CD4-positive, alpha-beta T cell (primary cell): ENCODE results near the gene PDLIM5. TPM values are rescaled to one million over a fixed set of nuclear protein-coding genes. Genes with fewer than 3 reads are reported as not detected.

Source experiments
- ATAC-seq: fragments of 200-7000 bp; cut with Tn5 transposase; one replicate; pipeline ENCODE4 v1.10.0; 2022; ENCODE audit warnings: mild to moderate bottlenecking; ENCODE audit not compliant: poor library complexity
- CTCF ChIA-PET: fragments of 350-600 bp; sonication (Branson Sonifier 250); formaldehyde crosslinking; loops from one replicate; lab custom pipeline; 2021; ENCODE audit warnings: antibody characterized with exemption, inconsistent platforms; lab: Charles Lee
- POLR2A ChIA-PET: fragments of 350-600 bp; sonication (Branson Sonifier 250); formaldehyde crosslinking; loops from one replicate; lab custom pipeline; 2021; ENCODE audit warnings: antibody characterized with exemption, inconsistent platforms; lab: Charles Lee
- DNase-seq, 14 experiments: peaks; one replicate each; pipeline ENCODE4 v3.0.0-alpha.2; 2013 to 2020; ENCODE audit warnings: mixed read lengths in 2 of 14
- H3K27ac ChIP-seq, 2 donors: one replicate each; pipeline versions ENCODE4 v1.5.1 to v1.7.0; 2013; ENCODE audit warnings: low read length in 2 of 2, low read depth in 1 of 2, mild to moderate bottlenecking in 1 of 2
- H3K27me3 ChIP-seq, 2 experiments: 1 replicate in 1 of 2; 2 replicates in 1 of 2; pipeline versions ENCODE4 v1.6.1 to v1.7.0; 2013; ENCODE audit warnings: low read length in 2 of 2, control low read depth in 1 of 2, mild to moderate bottlenecking in 1 of 2, moderate library complexity in 1 of 2; ENCODE audit not compliant: insufficient read depth in 2 of 2, control insufficient read depth in 1 of 2
- H3K36me3 ChIP-seq: one replicate; pipeline ENCODE4 v1.6.1; 2013; ENCODE audit warnings: low read length, control low read depth; ENCODE audit not compliant: insufficient read depth
- H3K4me1 ChIP-seq: one replicate; pipeline ENCODE4 v1.6.1; 2013; ENCODE audit warnings: low read length, control low read depth; ENCODE audit not compliant: insufficient read depth
- H3K4me3 ChIP-seq: one replicate; pipeline ENCODE4 v1.5.1; 2013; ENCODE audit warnings: mild to moderate bottlenecking, low read length, moderate library complexity
- H3K9me3 ChIP-seq, 2 experiments: 1 replicate in 1 of 2; 2 replicates in 1 of 2; pipeline versions ENCODE4 v1.6.1 to v1.7.0; 2013; ENCODE audit warnings: low read length in 2 of 2, mild to moderate bottlenecking in 2 of 2, control low read depth in 1 of 2, moderate library complexity in 1 of 2; ENCODE audit not compliant: control insufficient read depth in 1 of 2, insufficient read depth in 1 of 2
- H3K27ac Mint-ChIP-seq: one replicate; pipeline ENCODE4 v1.8.0; 2020; ENCODE audit warnings: mixed read lengths
- H3K27me3 Mint-ChIP-seq: one replicate; pipeline ENCODE4 v1.8.0; 2021; ENCODE audit warnings: mixed read lengths
- H3K36me3 Mint-ChIP-seq: one replicate; pipeline ENCODE4 v1.8.0; 2021; ENCODE audit warnings: low read depth, mixed read lengths
- H3K4me1 Mint-ChIP-seq: one replicate; pipeline ENCODE4 v1.8.0; 2021; ENCODE audit warnings: low read depth, mixed read lengths
- H3K4me3 Mint-ChIP-seq: one replicate; pipeline ENCODE4 v1.8.0; 2020; ENCODE audit warnings: mild to moderate bottlenecking, mixed read lengths
- H3K9me3 Mint-ChIP-seq: one replicate; pipeline ENCODE4 v1.8.0; 2020; ENCODE audit warnings: mixed read lengths
- intact Hi-C, 2 experiments: fragments of 100-400 bp; cut with DNase I in 1 of 2; cut with micrococcal nuclease in 1 of 2; formaldehyde crosslinking; loops; one replicate each; pipeline versions ENCODE4 v1.15.1 to v1.9.0; 2023 to 2025; cut with DNase I, micrococcal nuclease
- total RNA-seq, 174 experiments: library from RNA in 2 of 174; stranded (reverse) in 2 of 174; gene quantifications; one replicate each; pipeline ENCODE4 v1.2.3 and lab custom pipeline; 2021 to 2026
- TF ChIP-seq, protein P1 (sequence below): fragments of 200-600 bp; IDR thresholded peaks from one replicate; pipeline ENCODE4 v1.8.0; 2022; ENCODE audit warnings: antibody characterized with exemption, mild to moderate bottlenecking

Gene PDLIM5
- total RNA-seq, 2 experiments from 2014 or later: 23.0 to 23.1 TPM

DNA sequence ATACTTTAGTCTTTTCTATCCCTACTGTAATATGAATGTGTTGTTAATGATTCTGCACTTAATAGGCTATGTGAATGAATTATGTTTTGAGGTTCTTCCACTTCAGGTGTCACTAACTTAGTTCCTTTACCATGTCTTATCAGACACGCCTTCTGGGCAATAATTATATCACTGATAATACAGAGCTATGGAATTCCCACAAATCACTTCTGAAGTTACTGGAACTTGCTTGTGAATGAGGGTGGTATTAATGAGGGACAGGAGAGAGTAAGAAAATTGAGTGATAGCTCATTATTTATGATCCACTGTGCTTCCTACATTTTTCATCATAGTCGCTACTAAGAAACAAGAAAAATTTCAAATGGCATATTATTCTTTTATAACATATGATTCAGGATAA is 130.0 kb downstream of the PDLIM5 start:
- no peaks in the 10 kb centered on the region for H3K36me3 ChIP-seq
- H3K27me3 ChIP-seq: no peaks in the 10 kb centered on the region
- Mint-ChIP-seq H3K4me3 (no peak overlapping the region), H3K27me3 (no peaks in the 10 kb centered on the region), H3K4me1 (no peaks in the 10 kb centered on the region), H3K27ac (no peak overlapping the region), H3K36me3 (peaks cover 23% of the 10 kb centered on the region), H3K9me3 (no peaks in the 10 kb centered on the region)
- no peak for DNase-seq
- H3K27ac ChIP-seq: no peak overlapping the region
- ATAC-seq: no peak
- ChIA-PET POLR2A (no interaction called here), CTCF (no interaction called here)
- no peaks in the 10 kb centered on the region for H3K4me1 ChIP-seq
- H3K4me3 ChIP-seq: no peak overlapping the region
- TF ChIP-seq, protein P1, sequence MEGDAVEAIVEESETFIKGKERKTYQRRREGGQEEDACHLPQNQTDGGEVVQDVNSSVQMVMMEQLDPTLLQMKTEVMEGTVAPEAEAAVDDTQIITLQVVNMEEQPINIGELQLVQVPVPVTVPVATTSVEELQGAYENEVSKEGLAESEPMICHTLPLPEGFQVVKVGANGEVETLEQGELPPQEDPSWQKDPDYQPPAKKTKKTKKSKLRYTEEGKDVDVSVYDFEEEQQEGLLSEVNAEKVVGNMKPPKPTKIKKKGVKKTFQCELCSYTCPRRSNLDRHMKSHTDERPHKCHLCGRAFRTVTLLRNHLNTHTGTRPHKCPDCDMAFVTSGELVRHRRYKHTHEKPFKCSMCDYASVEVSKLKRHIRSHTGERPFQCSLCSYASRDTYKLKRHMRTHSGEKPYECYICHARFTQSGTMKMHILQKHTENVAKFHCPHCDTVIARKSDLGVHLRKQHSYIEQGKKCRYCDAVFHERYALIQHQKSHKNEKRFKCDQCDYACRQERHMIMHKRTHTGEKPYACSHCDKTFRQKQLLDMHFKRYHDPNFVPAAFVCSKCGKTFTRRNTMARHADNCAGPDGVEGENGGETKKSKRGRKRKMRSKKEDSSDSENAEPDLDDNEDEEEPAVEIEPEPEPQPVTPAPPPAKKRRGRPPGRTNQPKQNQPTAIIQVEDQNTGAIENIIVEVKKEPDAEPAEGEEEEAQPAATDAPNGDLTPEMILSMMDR: no peak
- intact Hi-C loops: no loop called here
- no peaks in the 10 kb centered on the region for H3K9me3 ChIP-seq

DNA sequence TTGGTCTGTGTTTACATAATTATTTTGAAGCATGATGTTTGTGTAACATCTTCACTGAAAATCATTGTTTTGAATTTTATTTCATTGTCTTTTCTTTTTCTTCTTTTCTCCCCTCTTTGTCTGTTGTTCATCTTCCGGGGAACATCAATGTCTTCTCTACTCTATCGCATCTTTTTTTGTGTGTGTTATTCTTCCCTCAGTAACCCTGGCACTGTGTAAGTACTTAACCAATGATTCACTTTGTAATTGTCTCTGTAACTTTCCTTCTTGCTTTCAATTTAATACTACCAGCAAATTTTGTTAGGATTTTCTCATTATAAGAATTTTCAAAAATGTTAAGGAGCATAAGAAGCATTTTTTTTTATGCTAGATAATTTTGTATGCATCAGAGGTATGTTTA is 130.8 kb downstream of the PDLIM5 start:
- no peaks in the 10 kb centered on the region for H3K9me3 Mint-ChIP-seq
- POLR2A ChIA-PET: no interaction called here

DNA sequence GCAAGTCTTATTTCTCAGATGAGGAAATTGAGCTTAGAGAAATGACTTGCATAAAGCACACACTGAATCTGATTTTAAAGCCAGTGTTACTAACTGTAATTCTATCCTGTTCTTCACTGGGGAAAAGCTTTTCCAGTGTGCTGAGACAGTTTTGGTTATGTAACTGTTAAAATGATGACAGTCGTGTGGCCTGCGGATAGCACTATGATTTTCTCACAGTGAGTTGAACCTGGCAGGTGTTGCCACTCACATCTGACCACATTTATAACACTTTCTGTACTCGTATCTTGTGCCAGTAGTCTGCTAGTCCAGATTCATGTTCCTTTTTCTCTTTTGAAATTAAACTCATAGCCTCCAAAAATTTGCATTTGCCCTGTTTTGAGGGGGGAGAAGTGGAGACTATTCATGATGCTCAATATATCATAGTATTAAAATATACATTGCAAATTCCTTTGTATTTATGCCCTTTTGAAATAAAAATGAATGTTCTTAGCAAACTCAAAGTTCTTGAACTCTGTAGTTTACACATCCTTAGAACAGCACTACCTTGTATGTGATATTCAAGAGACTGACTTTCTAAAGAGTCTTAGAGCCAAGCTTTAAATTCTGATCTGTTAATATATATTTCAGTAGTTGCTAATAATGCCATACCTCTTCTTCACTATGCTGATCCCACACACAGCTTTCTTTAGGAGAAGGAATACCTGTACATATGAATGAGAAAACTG is 132.3 kb downstream of the PDLIM5 start:
- Histone ChIP-seq H3K27ac (no peak overlapping the region), H3K4me1 (no peaks in the 10 kb centered on the region), H3K36me3 (no peaks in the 10 kb centered on the region), H3K4me3 (no peak overlapping the region), H3K27me3 (no peaks in the 10 kb centered on the region), H3K9me3 (no peaks in the 10 kb centered on the region)
- Mint-ChIP-seq H3K27me3 (no peaks in the 10 kb centered on the region), H3K4me3 (no peak overlapping the region), H3K9me3 (no peaks in the 10 kb centered on the region), H3K36me3 (peaks cover 26% of the 10 kb centered on the region), H3K27ac (no peak overlapping the region), H3K4me1 (no peaks in the 10 kb centered on the region)
- TF ChIP-seq, protein P1: no peak
- ChIA-PET POLR2A (no interaction called here), CTCF (no interaction called here)
- intact Hi-C loops: no loop called here
- ATAC-seq (no peak), DNase-seq (peak in 1 of 14 experiments; percentile 39)

More for the DNA sequence above, 130.8 kb downstream of the PDLIM5 start:
- Histone ChIP-seq H3K4me1 (no peaks in the 10 kb centered on the region), H3K9me3 (no peaks in the 10 kb centered on the region), H3K4me3 (no peak overlapping the region), H3K36me3 (no peaks in the 10 kb centered on the region), H3K27ac (no peak overlapping the region), H3K27me3 (no peaks in the 10 kb centered on the region)
- TF ChIP-seq, protein P1: no peak
- CTCF ChIA-PET: no interaction called here
- no peaks in the 10 kb centered on the region for H3K4me1 Mint-ChIP-seq
- H3K27ac Mint-ChIP-seq: no peak overlapping the region
- DNase-seq: no peak
- no peaks in the 10 kb centered on the region for H3K27me3 Mint-ChIP-seq
- no peak overlapping the region for H3K4me3 Mint-ChIP-seq
- intact Hi-C loops: no loop called here
- no peak for ATAC-seq
- peaks cover 26% of the 10 kb centered on the region for H3K36me3 Mint-ChIP-seq
